Epithelial cell of proximal tubule (primary cell): ENCODE measurements around the gene ERI3. TPM values are rescaled to one million over a fixed set of nuclear protein-coding genes. Genes with fewer than 3 reads are reported as not detected.

Experiments
- DNase-seq: peaks from one replicate; pipeline ENCODE4 v3.0.0-alpha.2; 2011; ENCODE audit warnings: low read depth
- H3K4me3 ChIP-seq: 2 replicates; pipeline ENCODE4 v1.5.1; 2011; ENCODE audit warnings: low read depth, mild to moderate bottlenecking, low read length
- CTCF ChIP-seq: conservative IDR thresholded peaks from 2 replicates; pipeline ENCODE4 v1.5.1; 2012; ENCODE audit warnings: low read depth, mild to moderate bottlenecking, low read length
- total RNA-seq: library from RNA; depleted of rRNA; stranded (reverse); fragments of >200 nt; gene quantifications from 2 replicates; pipeline ENCODE4 v1.2.3, GENCODE V29; 2015

ERI3 gene
- total RNA-seq, 1 donor from 2014 or later: 51.7 TPM

GRCh38 chr1:44275991-44276405 lies 79.1 kb downstream of the ERI3 start:
- no peak for DNase-seq
- TF ChIP-seq CTCF: no peak
- no peak overlapping the region for H3K4me3 ChIP-seq

- no peak for DNase-seq
- no peak overlapping the region for H3K4me3 ChIP-seq
- no peak for TF ChIP-seq CTCF
These were observed 79.6 kb downstream of the ERI3 start for GRCh38 chr1:44275296-44275962.

- H3K4me3 ChIP-seq: no peak overlapping the region
- no peak for TF ChIP-seq CTCF
- DNase-seq: no peak
These were observed 81.3 kb downstream of the ERI3 start for GRCh38 chr1:44273560-44274350.

- H3K4me3 ChIP-seq: no peak overlapping the region
- no peak for DNase-seq
- TF ChIP-seq CTCF: no peak
These were observed 82.1 kb downstream of the ERI3 start for GRCh38 chr1:44272992-44273391.

GRCh38 chr1:44271646-44272045 lies 83.4 kb downstream of the ERI3 start:
- no peak for TF ChIP-seq CTCF
- no peak for DNase-seq

GRCh38 chr1:44270686-44271628 lies 84.1 kb downstream of the ERI3 start:
- H3K4me3 ChIP-seq: no peak overlapping the region
- TF ChIP-seq CTCF: no peak
- no peak for DNase-seq

More at GRCh38 chr1:44271646-44272045, 83.4 kb downstream of the ERI3 start:
- H3K4me3 ChIP-seq: no peak overlapping the region
